ENCODE results near the gene RBM6. TPM values are rescaled to one million over a fixed set of nuclear protein-coding genes. Genes with fewer than 3 reads are reported as not detected.
A peak's percentile ranks its signal among the peaks of the same experiment; 100 is the strongest.

Gene RBM6
- total RNA-seq, 1 experiment from 2014 or later: 90.7 TPM

- DNase-seq: no peak
- H3K27ac ChIP-seq (ENCODE audit: insufficient read length, low read depth, low read length): no peak overlapping the region
Observed at GRCh38 chr3:49930168-49930690, 9.7 kb upstream of the RBM6 start.

More at GRCh38 chr3:49930168-49930690, 9.7 kb upstream of the RBM6 start:
- peak overlapping the region; percentile 64 for H3K4me2 ChIP-seq (ENCODE audit: insufficient read depth, insufficient read length, low read length)
- no peak for TF ChIP-seq CTCF (conservative IDR thresholded peaks at IDR 0.05)
- no peak overlapping the region for H4K8ac ChIP-seq (replicated peaks; ENCODE audit: insufficient read length, low read depth, low read length)
- no peak overlapping the region for H3K4ac ChIP-seq (ENCODE audit: low read depth, low read length)
- no peak overlapping the region for H3K56ac ChIP-seq (ENCODE audit: insufficient read length, low read depth, low read length)
- Mint-ChIP-seq H3K27ac (peak overlapping the region; percentile 84 to 94 (median 91)), H3K27me3 (ENCODE audit: low read depth) (no peaks in the 10 kb centered on the region), H3K9me3 (no peaks in the 10 kb centered on the region), H3K4me1 (peaks cover 19 to 20% of the 10 kb centered on the region in 2 experiments), H3K36me3 (ENCODE audit: insufficient read depth in 1 of 3, low read depth in 3 of 3) (no peaks in the 10 kb centered on the region), H3K4me3 (peak overlapping the region; percentile 81 to 93)
- H3K79me2 ChIP-seq (ENCODE audit: insufficient read depth, low read length): no peaks in the 10 kb centered on the region
- no peaks in the 10 kb centered on the region for H3K9me3 ChIP-seq (ENCODE audit: control insufficient read depth, low read depth, low read length)
- no peaks in the 10 kb centered on the region for H3K27me3 ChIP-seq (ENCODE audit: insufficient read depth, low read length)
- H2BK120ac ChIP-seq (ENCODE audit: low read depth, low read length, poor library complexity, severe bottlenecking): no peak overlapping the region
- H4K20me1 ChIP-seq (ENCODE audit: control insufficient read depth, insufficient read depth, insufficient read length): no peaks in the 10 kb centered on the region
- no CpG with 5 or more reads among the region's 16 CpGs for WGBS (ENCODE audit: extremely low coverage, insufficient read length, low lambda C conversion rate)
- H2BK5ac ChIP-seq (ENCODE audit: insufficient read length, low read length): no peak overlapping the region
- no peak overlapping the region for H2BK20ac ChIP-seq (ENCODE audit: low read depth, low read length, poor library complexity, severe bottlenecking)
- H3K18ac ChIP-seq (ENCODE audit: insufficient read length, low read depth, low read length): no peak overlapping the region
- H3K9ac ChIP-seq (ENCODE audit: extremely low read depth, insufficient read length, low read length): peak overlapping the region; percentile 16
- H3K14ac ChIP-seq (ENCODE audit: insufficient read depth, low read length): no peak overlapping the region
- no peak overlapping the region for H3K23ac ChIP-seq (ENCODE audit: insufficient read length, low read depth, low read length)
- H3K4me1 ChIP-seq (ENCODE audit: insufficient read depth, low read length): no peaks in the 10 kb centered on the region
- H4K5ac ChIP-seq (ENCODE audit: insufficient read length, low read depth, low read length): no peak overlapping the region
- H2AFZ ChIP-seq (ENCODE audit: low read length): peak overlapping the region; percentile 61
- H2BK12ac ChIP-seq (ENCODE audit: insufficient read length, low read depth, low read length): no peak overlapping the region
- no peak overlapping the region for H2BK15ac ChIP-seq (ENCODE audit: low read depth, low read length)
- no peak overlapping the region for H4K91ac ChIP-seq (ENCODE audit: insufficient read length, low read depth, low read length)
- no peaks in the 10 kb centered on the region for H3K79me1 ChIP-seq (ENCODE audit: insufficient read depth, low read depth, low read length, poor library complexity, severe bottlenecking)
- H3T11ph ChIP-seq (ENCODE audit: low read length): no peak overlapping the region
- no peak overlapping the region for H2AK5ac ChIP-seq (ENCODE audit: insufficient read length, low read length)
- H3K23me2 ChIP-seq (ENCODE audit: insufficient read length, low read depth, low read length, poor library complexity, severe bottlenecking): peaks cover 2% of the 10 kb centered on the region
